Kidney (tissue), 14 donors: Measurements from ENCODE around the gene OXGR1. TPM values are rescaled to one million over a fixed set of nuclear protein-coding genes. Genes with fewer than 3 reads are reported as not detected.

ENCODE experiments used
- DNase-seq, 5 donors: peaks; one replicate each; pipeline ENCODE4 v3.0.0-alpha.2; 2013 to 2020
- FAIRE-seq: peaks from 2 replicates; lab custom pipeline; 2012; peaks lifted over from hg19 to GRCh38; lab: Jason Lieb, UNC
- H3K27ac ChIP-seq, 2 donors: one replicate each; pipeline ENCODE4 v1.7.0; 2013; ENCODE audit warnings: low read depth in 2 of 2, low read length in 2 of 2, inconsistent platforms in 1 of 2
- H3K27me3 ChIP-seq: one replicate; pipeline ENCODE4 v1.7.1; 2013; ENCODE audit warnings: low read length, inconsistent platforms; ENCODE audit not compliant: control insufficient read depth, insufficient read depth
- H3K36me3 ChIP-seq, 3 donors: one replicate each; pipeline versions ENCODE4 v1.7.0 to v1.7.1; 2013; ENCODE audit warnings: low read length in 3 of 3, control low read depth in 1 of 3, inconsistent platforms in 1 of 3; ENCODE audit not compliant: insufficient read depth in 3 of 3, control insufficient read depth in 2 of 3
- H3K4me1 ChIP-seq, 3 donors: one replicate each; pipeline versions ENCODE4 v1.7.0 to v1.7.1; 2013; ENCODE audit warnings: low read length in 3 of 3, inconsistent platforms in 1 of 3, low read depth in 1 of 3; ENCODE audit not compliant: control insufficient read depth in 2 of 3, insufficient read depth in 2 of 3
- H3K4me3 ChIP-seq, 3 donors: one replicate each; pipeline versions ENCODE4 v1.7.0 to v1.8.1; 2013; ENCODE audit warnings: low read length in 3 of 3, control low read depth in 1 of 3, inconsistent platforms in 1 of 3
- H3K9ac ChIP-seq, 3 donors: one replicate each; pipeline versions ENCODE4 v1.7.0 to v1.7.1; 2013; ENCODE audit warnings: low read length in 3 of 3, control low read depth in 1 of 3, inconsistent platforms in 1 of 3
- H3K9me3 ChIP-seq, 3 donors: one replicate each; pipeline versions ENCODE4 v1.7.0 to v1.7.1; 2013; ENCODE audit warnings: low read length in 3 of 3, control low read depth in 1 of 3, inconsistent platforms in 1 of 3; ENCODE audit not compliant: control insufficient read depth in 2 of 3, insufficient read depth in 1 of 3
- intact Hi-C: fragments of 100-400 bp; cut with DNase I; formaldehyde crosslinking; loops from one replicate; pipeline ENCODE4 v1.11.1; 2022
- polyA plus RNA-seq: library from polyadenylated mRNA; stranded (reverse); fragments of 350-450 nt; fragmentation: Illumina TruSeq; extraction: RNeasy Lipid Tissue Mini Kit (QIAGEN cat#74804); gene quantifications from one replicate; pipeline ENCODE4 v1.2.3, GENCODE V29; 2014; ENCODE audit warnings: low read depth, low replicate concordance; ENCODE audit not compliant: insufficient read depth
- total RNA-seq: library from RNA; stranded (reverse); fragmentation: NEBNext Ultra II Directional; extraction: Animal tissue kit (Norgen Biotek cat#: 25700); gene quantifications from one replicate; pipeline ENCODE4 v1.2.1, GENCODE V29; 2021
- TF ChIP-seq, protein P1 (sequence below): IDR thresholded peaks from 3 replicates; pipeline ENCODE4 v1.5.1; 2012; ENCODE audit warnings: mild to moderate bottlenecking, moderate library complexity, borderline replicate concordance; ENCODE audit not compliant: insufficient read depth; ENCODE audit errors: extremely low read depth
- donor health status: control.
- donor health status: control.
- donor health status: control.
- donor health status: control.
- donor health status: control.
- donor health status: DM: yes; HTN: yes; CAD: no.
- donor health status: Normal renal cell carcinoma (clear cell type).

OXGR1 gene
- total and polyA plus RNA-seq, 2 donors from 2014 or later = 0.72 to 3.5 TPM

DNA sequence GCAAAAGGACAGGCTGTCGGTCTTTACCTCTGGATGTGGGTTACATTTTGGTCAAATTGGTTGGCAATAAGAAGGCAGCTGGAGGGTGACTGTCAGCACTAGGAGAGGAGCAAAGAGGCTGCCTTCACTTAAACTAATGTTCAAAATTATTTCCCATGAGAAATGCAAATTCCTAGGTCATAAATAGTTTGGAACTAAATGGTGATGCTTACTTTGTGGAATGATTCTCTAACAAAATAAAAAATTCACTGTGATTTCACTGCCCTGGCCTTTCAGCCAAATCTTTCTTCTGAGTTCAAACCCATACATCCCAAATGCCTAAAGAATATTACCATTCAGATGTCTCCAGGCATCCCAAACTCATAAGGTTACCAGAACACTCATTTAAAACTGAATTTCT, 25.0 kb upstream of the OXGR1 start:
- TF ChIP-seq, protein P1, sequence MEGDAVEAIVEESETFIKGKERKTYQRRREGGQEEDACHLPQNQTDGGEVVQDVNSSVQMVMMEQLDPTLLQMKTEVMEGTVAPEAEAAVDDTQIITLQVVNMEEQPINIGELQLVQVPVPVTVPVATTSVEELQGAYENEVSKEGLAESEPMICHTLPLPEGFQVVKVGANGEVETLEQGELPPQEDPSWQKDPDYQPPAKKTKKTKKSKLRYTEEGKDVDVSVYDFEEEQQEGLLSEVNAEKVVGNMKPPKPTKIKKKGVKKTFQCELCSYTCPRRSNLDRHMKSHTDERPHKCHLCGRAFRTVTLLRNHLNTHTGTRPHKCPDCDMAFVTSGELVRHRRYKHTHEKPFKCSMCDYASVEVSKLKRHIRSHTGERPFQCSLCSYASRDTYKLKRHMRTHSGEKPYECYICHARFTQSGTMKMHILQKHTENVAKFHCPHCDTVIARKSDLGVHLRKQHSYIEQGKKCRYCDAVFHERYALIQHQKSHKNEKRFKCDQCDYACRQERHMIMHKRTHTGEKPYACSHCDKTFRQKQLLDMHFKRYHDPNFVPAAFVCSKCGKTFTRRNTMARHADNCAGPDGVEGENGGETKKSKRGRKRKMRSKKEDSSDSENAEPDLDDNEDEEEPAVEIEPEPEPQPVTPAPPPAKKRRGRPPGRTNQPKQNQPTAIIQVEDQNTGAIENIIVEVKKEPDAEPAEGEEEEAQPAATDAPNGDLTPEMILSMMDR = no peak
- Histone ChIP-seq H3K9ac (no peak overlapping the region), H3K4me3 (no peak overlapping the region), H3K27me3 (no peaks in the 10 kb centered on the region), H3K4me1 (no peaks in the 10 kb centered on the region), H3K36me3 (no peaks in the 10 kb centered on the region), H3K9me3 (no peaks in the 10 kb centered on the region), H3K27ac (no peak overlapping the region)
- no peak for FAIRE-seq
- intact Hi-C loops = no loop called here
- DNase-seq = no peak

DNA sequence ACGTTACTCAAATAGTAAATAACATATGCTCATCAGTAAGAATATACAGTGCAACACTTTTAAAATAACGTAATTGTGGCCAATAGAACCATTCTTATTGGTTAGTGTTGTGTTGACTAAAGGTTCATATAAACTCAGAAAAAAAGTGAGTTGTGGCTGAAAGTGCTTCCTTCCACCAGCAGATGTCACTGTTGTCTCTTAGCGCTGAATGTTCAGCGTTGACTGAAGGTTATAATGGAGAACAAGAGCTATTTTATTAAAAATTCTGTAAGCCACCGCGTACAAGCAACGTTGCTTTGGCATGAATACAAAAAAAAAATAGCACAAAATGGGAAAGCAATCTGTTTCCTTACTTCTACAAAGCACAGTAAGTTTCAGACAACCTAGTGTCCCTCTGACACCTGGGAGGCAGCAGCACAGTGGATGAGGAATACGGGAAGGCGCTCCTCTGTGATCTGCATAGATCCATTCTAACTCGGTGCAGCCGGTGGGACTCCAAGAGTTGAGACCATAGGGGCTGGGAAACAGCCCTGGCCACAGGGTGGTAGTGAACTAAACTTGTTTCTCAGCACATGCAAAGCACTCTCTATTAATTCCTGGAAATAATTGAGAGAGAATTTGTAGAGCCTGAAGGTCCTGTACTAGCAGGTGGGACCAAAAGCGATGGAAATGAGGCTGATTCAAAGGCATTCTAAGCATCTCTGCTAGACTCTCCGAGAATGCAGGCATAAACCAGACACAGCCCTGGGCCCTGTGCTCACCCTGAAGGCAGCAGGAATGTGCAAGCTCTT, 23.9 kb upstream of the OXGR1 start:
- intact Hi-C loops = no loop called here
- Histone ChIP-seq H3K9ac (no peak overlapping the region), H3K36me3 (no peaks in the 10 kb centered on the region), H3K4me1 (no peaks in the 10 kb centered on the region), H3K27ac (no peak overlapping the region), H3K4me3 (no peak overlapping the region), H3K27me3 (no peaks in the 10 kb centered on the region), H3K9me3 (no peaks in the 10 kb centered on the region)
- DNase-seq = peak in 4 of 5 donors; percentile 40 to 82 (median 61)
- peak; percentile 90 for FAIRE-seq
- TF ChIP-seq, protein P1 = peak; percentile 85

DNA sequence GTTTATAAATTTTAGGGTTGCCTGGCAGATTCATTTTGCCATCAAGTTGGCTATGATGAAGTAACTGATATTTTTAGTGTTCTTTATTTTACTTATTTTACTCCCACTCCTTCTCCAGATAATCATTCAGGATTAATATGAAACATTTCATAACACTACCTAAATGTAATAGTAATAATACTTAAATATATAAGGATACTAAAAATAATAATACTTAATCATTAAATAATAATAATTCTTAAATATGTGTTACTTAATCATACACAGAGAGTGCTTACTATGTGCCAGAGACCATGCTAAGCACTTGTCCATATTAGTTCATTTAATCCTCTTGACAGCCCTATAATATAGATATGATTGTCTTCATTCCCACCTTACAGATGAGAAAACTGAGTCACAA, 23.0 kb upstream of the OXGR1 start:
- H3K27ac ChIP-seq = no peak overlapping the region
- TF ChIP-seq, protein P1 = no peak
- no peak for DNase-seq
- no peak overlapping the region for H3K4me3 ChIP-seq
- intact Hi-C loops = no loop called here
- H3K9me3 ChIP-seq = no peaks in the 10 kb centered on the region
- H3K27me3 ChIP-seq = no peaks in the 10 kb centered on the region
- H3K9ac ChIP-seq = no peak overlapping the region
- H3K4me1 ChIP-seq = no peaks in the 10 kb centered on the region
- FAIRE-seq = no peak
- H3K36me3 ChIP-seq = no peaks in the 10 kb centered on the region
